Progenitor cell of endocrine pancreas (in vitro differentiated cells): ENCODE measurements around the gene SCD. TPM values are rescaled to one million over a fixed set of nuclear protein-coding genes. Genes with fewer than 3 reads are reported as not detected.

ENCODE experiments used
- DNase-seq: peaks from one replicate; pipeline ENCODE4 v3.0.0; 2021; ENCODE audit warnings: low spot score; ENCODE audit not compliant: unreplicated experiment
- H3K27ac Mint-ChIP-seq: 2 replicates; pipeline ENCODE4 v1.8.0; 2021; ENCODE audit warnings: mild to moderate bottlenecking, moderate library complexity, mixed read lengths
- H3K27me3 Mint-ChIP-seq: 2 replicates; pipeline ENCODE4 v1.8.0; 2021; ENCODE audit warnings: mixed read lengths
- H3K36me3 Mint-ChIP-seq: 2 replicates; pipeline ENCODE4 v1.8.0; 2022; ENCODE audit warnings: mixed read lengths; ENCODE audit not compliant: insufficient read depth
- H3K4me1 Mint-ChIP-seq: 2 replicates; pipeline ENCODE4 v1.8.0; 2021; ENCODE audit warnings: low read depth, mixed read lengths
- H3K4me3 Mint-ChIP-seq: 2 replicates; pipeline ENCODE4 v1.8.0; 2021; ENCODE audit warnings: low read depth, mild to moderate bottlenecking, moderate library complexity, mixed read lengths
- H3K9me3 Mint-ChIP-seq: 2 replicates; pipeline ENCODE4 v1.8.0; 2021; ENCODE audit warnings: low read depth, mixed read lengths
- total RNA-seq: library from RNA; stranded (reverse); gene quantifications from 2 replicates; pipeline ENCODE4 v1.2.1, GENCODE V29; 2021
- TF ChIP-seq, protein P1 (sequence below): fragments of 200-600 bp; sonication (generic); IDR thresholded peaks from one replicate; pipeline ENCODE4 v1.5.0; 2021; ENCODE audit warnings: antibody characterized with exemption, mild to moderate bottlenecking; ENCODE audit not compliant: unreplicated experiment

Gene SCD
- total RNA-seq, 1 donor from 2014 or later, result 281 TPM

DNA sequence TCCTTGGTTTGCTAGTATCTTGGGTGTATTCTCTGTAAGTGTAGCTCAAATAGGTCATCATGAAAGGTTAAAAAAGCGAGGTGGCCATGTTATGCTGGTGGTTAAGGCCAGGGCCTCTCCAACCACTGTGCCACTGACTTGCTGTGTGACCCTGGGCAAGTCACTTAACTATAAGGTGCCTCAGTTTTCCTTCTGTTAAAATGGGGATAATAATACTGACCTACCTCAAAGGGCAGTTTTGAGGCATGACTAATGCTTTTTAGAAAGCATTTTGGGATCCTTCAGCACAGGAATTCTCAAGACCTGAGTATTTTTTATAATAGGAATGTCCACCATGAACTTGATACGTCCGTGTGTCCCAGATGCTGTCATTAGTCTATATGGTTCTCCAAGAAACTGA lies 17.1 kb downstream of the SCD start:
- Mint-ChIP-seq H3K36me3 (peaks cover 23% of the 10 kb centered on the region), H3K4me3 (no peak overlapping the region), H3K9me3 (no peaks in the 10 kb centered on the region), H3K4me1 (peaks cover 22% of the 10 kb centered on the region), H3K27ac (no peak overlapping the region), H3K27me3 (no peaks in the 10 kb centered on the region)
- DNase-seq, result no peak
- TF ChIP-seq, protein P1, sequence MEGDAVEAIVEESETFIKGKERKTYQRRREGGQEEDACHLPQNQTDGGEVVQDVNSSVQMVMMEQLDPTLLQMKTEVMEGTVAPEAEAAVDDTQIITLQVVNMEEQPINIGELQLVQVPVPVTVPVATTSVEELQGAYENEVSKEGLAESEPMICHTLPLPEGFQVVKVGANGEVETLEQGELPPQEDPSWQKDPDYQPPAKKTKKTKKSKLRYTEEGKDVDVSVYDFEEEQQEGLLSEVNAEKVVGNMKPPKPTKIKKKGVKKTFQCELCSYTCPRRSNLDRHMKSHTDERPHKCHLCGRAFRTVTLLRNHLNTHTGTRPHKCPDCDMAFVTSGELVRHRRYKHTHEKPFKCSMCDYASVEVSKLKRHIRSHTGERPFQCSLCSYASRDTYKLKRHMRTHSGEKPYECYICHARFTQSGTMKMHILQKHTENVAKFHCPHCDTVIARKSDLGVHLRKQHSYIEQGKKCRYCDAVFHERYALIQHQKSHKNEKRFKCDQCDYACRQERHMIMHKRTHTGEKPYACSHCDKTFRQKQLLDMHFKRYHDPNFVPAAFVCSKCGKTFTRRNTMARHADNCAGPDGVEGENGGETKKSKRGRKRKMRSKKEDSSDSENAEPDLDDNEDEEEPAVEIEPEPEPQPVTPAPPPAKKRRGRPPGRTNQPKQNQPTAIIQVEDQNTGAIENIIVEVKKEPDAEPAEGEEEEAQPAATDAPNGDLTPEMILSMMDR, result no peak

DNA sequence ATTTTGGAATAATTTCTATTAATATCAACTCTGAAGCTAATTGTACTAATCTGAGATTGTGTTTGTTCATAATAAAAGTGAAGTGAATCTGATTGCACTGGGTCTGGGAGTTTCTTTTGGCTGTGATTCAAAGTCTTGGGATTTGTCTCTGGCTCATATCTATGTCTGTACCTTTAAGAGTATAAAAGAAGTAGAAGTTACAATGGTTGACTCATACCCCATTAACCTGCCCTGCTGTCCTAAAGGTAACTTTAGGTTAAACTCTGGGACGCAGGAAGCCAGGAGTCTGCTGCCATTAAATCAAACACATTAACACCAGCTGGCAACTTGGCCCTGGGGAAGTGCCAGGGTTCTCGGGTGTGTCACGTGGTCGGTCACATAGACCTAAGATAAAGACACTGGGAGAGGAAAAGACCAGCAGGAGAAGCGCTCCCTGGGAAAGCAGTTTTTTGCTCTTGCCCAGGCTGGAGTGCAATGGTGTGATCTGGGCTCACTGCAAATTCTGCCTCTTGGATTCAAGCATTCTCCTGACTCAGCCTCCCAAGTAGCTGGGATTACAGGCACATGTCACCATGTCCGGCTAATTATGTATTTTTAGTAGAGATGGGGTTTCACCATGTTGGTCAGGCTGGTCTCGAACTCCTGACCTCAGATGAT lies 17.8 kb downstream of the SCD start:
- H3K4me3 Mint-ChIP-seq, result no peak overlapping the region
- H3K36me3 Mint-ChIP-seq, result peaks cover 20% of the 10 kb centered on the region
- TF ChIP-seq, protein P1, result no peak
- H3K27ac Mint-ChIP-seq, result peak overlapping the region; percentile 56
- H3K4me1 Mint-ChIP-seq, result peaks cover 15% of the 10 kb centered on the region
- no peaks in the 10 kb centered on the region for H3K9me3 Mint-ChIP-seq
- H3K27me3 Mint-ChIP-seq, result no peaks in the 10 kb centered on the region
- no peak for DNase-seq

DNA sequence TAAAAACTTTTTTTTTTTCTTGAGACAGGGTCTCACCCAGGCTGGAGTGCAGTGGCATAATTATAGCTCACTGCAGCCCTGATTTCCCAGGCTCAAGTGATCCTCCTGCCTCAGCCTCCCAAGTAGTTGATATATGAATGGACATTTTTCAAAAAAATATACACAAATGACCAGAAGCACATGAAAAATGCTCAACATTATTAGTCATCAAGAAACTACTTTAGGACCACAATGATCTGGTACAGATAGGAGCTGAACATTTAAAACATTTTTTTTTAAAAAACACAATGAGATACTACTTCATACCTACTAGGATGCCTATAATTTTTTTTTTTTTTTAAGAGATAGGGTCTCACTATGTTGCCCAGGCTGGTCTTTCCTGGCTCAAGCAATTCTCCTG lies 21.7 kb downstream of the SCD start:
- Mint-ChIP-seq H3K36me3 (peaks cover 1% of the 10 kb centered on the region), H3K27me3 (no peaks in the 10 kb centered on the region), H3K4me1 (peaks cover 18% of the 10 kb centered on the region), H3K4me3 (no peak overlapping the region), H3K9me3 (no peaks in the 10 kb centered on the region), H3K27ac (no peak overlapping the region)
- no peak for DNase-seq
- TF ChIP-seq, protein P1, result no peak

DNA sequence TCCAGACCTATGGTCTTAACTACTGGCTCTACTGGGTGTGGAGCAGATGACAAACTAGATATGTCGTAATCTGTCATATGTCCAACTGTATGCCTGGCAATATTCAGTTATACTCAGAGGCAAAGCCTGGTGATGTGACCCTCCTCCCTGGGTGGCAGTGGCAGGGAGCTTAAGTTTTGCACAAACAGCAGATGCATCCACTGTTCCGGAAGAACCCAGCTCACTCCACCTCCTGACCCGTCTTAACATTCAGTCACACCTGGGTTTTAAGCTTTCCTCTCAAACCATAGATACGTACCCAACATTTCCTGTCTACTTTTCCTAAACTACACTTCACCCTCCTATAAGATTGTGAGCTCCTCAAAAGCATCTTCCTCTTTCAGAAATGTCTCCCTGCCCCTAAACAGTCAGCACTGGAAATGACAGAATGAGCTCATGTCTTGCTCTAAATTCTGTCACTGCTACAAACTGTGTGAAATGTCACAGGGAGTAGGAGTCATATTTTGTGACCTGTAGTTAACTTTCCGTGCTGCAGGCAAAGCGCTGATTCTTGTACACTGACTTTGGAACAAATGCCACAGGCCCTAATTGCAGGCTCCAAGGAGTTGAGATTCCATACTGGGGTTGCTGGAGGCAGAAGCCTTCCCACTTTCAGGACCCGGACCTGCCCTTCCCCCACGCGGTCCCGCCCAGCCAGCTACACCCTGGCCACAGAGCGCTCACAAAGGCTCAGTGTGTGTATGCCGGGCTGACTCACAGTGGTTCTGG lies 23.9 kb downstream of the SCD start:
- Mint-ChIP-seq H3K27ac (peak overlapping the region; percentile 90), H3K36me3 (no peaks in the 10 kb centered on the region), H3K4me1 (peaks cover 14% of the 10 kb centered on the region), H3K4me3 (peak overlapping the region; percentile 23), H3K27me3 (no peaks in the 10 kb centered on the region), H3K9me3 (no peaks in the 10 kb centered on the region)
- DNase-seq, result peak; percentile 36
- TF ChIP-seq, protein P1, result no peak

DNA sequence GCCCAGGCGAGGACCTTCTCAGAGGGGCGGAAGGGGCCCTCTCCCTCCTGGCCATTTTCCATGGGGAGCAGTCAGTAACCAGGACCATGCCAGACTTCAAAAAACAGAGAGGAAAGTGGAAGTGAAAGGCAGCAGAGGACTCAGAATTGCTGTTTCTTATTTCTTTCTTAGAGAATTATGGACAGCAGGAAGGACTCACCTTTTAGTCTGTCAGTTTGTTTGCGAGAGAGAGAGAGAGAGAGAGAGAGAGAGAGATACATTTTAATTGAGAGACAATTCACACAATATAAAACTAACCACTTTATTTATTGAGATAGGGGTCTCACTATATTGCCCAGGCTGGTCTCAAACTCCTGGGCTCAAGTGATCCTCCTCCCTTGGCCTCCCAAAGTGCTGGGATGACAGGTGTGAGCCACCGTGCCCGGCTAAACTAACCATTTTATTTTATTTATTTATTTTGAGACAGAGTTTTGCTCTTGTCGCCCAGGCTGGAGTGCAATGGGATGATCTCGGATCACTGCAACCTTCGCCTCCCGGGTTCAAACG lies 24.5 kb downstream of the SCD start:
- TF ChIP-seq, protein P1, result no peak
- H3K27me3 Mint-ChIP-seq, result no peaks in the 10 kb centered on the region

More for the DNA sequence above, 24.5 kb downstream of the SCD start:
- peak overlapping the region; percentile 90 for H3K27ac Mint-ChIP-seq
- H3K9me3 Mint-ChIP-seq, result no peaks in the 10 kb centered on the region
- peak overlapping the region; percentile 23 for H3K4me3 Mint-ChIP-seq
- H3K4me1 Mint-ChIP-seq, result peaks cover 16% of the 10 kb centered on the region
- H3K36me3 Mint-ChIP-seq, result no peaks in the 10 kb centered on the region
- DNase-seq, result no peak
